Fibroblast of lung (primary cell): ENCODE data around the gene CDH10. TPM values are rescaled to one million over a fixed set of nuclear protein-coding genes. Genes with fewer than 3 reads are reported as not detected.

ENCODE experiments used
- DNase-seq, 2 donors: peaks; one replicate each; pipeline versions ENCODE4 v3.0.0 to v3.0.0-alpha.2; 2010; ENCODE audit warnings: low read depth in 2 of 2
- H2AFZ ChIP-seq: 2 replicates; pipeline ENCODE4 v1.5.1; 2012; ENCODE audit warnings: low read length, control low read depth, inconsistent platforms
- H3K27ac ChIP-seq: 2 replicates; pipeline ENCODE4 v1.5.1; 2011; ENCODE audit warnings: low read length, control low read depth; ENCODE audit not compliant: insufficient read depth
- H3K27me3 ChIP-seq: 2 replicates; pipeline ENCODE4 v1.5.1; 2011; ENCODE audit warnings: mild to moderate bottlenecking, low read length; ENCODE audit not compliant: control insufficient read depth, insufficient read depth
- H3K36me3 ChIP-seq: 2 replicates; pipeline ENCODE4 v1.5.1; 2011; ENCODE audit warnings: low read length; ENCODE audit not compliant: control insufficient read depth, insufficient read depth
- H3K4me1 ChIP-seq: 2 replicates; pipeline ENCODE4 v1.5.1; 2011; ENCODE audit warnings: low read length; ENCODE audit not compliant: control insufficient read depth, insufficient read depth; ENCODE audit errors: extremely low read depth
- H3K4me2 ChIP-seq: 2 replicates; pipeline ENCODE4 v1.5.1; 2011; ENCODE audit warnings: low read length, control low read depth; ENCODE audit not compliant: insufficient read depth; ENCODE audit errors: extremely low read depth
- H3K4me3 ChIP-seq, 4 experiments: fragments of 200-600 bp in 1 of 4; sonication (generic) in 1 of 4; replicated peaks in 1 of 4; 2 replicates each; pipeline ENCODE4 v1.5.1; 2011 to 2016; ENCODE audit warnings: low read length in 4 of 4, low read depth in 3 of 4, mild to moderate bottlenecking in 3 of 4, control low read depth in 2 of 4, inconsistent platforms in 1 of 4, mixed read lengths in 1 of 4; ENCODE audit not compliant: insufficient read depth in 1 of 4; ENCODE audit errors: control extremely low read depth in 1 of 4
- H3K79me2 ChIP-seq: 2 replicates; pipeline ENCODE4 v1.5.1; 2012; ENCODE audit warnings: mild to moderate bottlenecking, low read length, inconsistent platforms; ENCODE audit not compliant: control insufficient read depth, insufficient read depth
- H3K9ac ChIP-seq: 2 replicates; pipeline ENCODE4 v1.5.1; 2011; ENCODE audit warnings: mild to moderate bottlenecking, low read length, control low read depth; ENCODE audit not compliant: insufficient read depth
- H3K9me3 ChIP-seq: 2 replicates; pipeline ENCODE4 v1.5.1; 2012; ENCODE audit warnings: low read depth, low read length; ENCODE audit not compliant: control insufficient read depth, insufficient read depth
- H4K20me1 ChIP-seq: 2 replicates; pipeline ENCODE4 v1.5.1; 2011; ENCODE audit warnings: low read length; ENCODE audit not compliant: control insufficient read depth, insufficient read depth; ENCODE audit errors: extremely low read depth
- EZH2 ChIP-seq: IDR thresholded peaks from 2 replicates; pipeline ENCODE4 v1.5.1; 2012; ENCODE audit warnings: low read length, control low read depth, mild to moderate bottlenecking; ENCODE audit errors: missing control alignments
- polyA plus RNA-seq, 2 donors: library from polyadenylated mRNA; depleted of rRNA in 1 of 2; stranded (reverse) in 1 of 2; unstranded in 1 of 2; fragments of >200 nt; gene quantifications; 2 replicates each; pipeline ENCODE4 v1.2.1, GENCODE V29; 2011 to 2012; ENCODE audit warnings: missing spikeins in 1 of 2
- total RNA-seq: library from RNA; depleted of rRNA; stranded (reverse); fragments of >200 nt; gene quantifications from 2 replicates; pipeline ENCODE4 v1.2.1, GENCODE V29; 2014
- TF ChIP-seq, protein P1 (sequence below), 2 donors: IDR thresholded peaks in 1 of 2; conservative IDR thresholded peaks in 1 of 2; 1 replicate in 1 of 2; 2 replicates in 1 of 2; pipeline ENCODE4 v1.5.1; 2011 to 2012; ENCODE audit warnings: low read length in 2 of 2, control low read depth in 1 of 2, inconsistent platforms in 1 of 2, low read depth in 1 of 2, mild to moderate bottlenecking in 1 of 2

Gene CDH10
- total and polyA plus RNA-seq, 2 donors (not counting 1 experiment from before 2014, with no cell fraction given), result 0.09 to 0.17 TPM

DNA sequence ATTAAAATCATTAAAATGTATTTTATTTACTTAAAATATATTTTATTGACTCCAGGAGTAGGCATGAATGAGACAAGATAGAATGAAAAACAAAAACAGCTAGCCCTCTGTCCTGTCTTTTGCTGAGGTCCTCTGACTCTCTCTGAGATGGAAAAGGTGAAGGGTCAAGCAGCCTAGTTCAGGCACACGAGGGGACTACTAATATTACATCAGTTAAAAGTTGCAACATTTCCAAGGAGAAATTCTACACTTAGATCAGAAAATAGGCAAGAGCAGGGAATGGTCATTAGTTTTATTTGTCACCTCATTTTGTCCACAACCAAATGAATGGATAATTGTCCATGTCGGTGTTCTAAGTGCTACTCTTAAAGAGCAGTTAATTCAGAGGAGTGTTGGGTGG, 148.5 kb downstream of the CDH10 start:
- Histone ChIP-seq H3K4me2 (no peak overlapping the region), H3K79me2 (no peaks in the 10 kb centered on the region), H3K36me3 (no peaks in the 10 kb centered on the region), H3K27ac (no peak overlapping the region), H3K9ac (no peak overlapping the region), H3K9me3 (no peaks in the 10 kb centered on the region), H3K4me3 (no peak overlapping the region), H3K4me1 (no peaks in the 10 kb centered on the region), H2AFZ (no peak overlapping the region), H4K20me1 (no peaks in the 10 kb centered on the region), H3K27me3 (no peaks in the 10 kb centered on the region)
- TF ChIP-seq EZH2, result no peak
- TF ChIP-seq, protein P1, sequence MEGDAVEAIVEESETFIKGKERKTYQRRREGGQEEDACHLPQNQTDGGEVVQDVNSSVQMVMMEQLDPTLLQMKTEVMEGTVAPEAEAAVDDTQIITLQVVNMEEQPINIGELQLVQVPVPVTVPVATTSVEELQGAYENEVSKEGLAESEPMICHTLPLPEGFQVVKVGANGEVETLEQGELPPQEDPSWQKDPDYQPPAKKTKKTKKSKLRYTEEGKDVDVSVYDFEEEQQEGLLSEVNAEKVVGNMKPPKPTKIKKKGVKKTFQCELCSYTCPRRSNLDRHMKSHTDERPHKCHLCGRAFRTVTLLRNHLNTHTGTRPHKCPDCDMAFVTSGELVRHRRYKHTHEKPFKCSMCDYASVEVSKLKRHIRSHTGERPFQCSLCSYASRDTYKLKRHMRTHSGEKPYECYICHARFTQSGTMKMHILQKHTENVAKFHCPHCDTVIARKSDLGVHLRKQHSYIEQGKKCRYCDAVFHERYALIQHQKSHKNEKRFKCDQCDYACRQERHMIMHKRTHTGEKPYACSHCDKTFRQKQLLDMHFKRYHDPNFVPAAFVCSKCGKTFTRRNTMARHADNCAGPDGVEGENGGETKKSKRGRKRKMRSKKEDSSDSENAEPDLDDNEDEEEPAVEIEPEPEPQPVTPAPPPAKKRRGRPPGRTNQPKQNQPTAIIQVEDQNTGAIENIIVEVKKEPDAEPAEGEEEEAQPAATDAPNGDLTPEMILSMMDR (conservative IDR thresholded peaks at IDR 0.05 in 1 of 2, IDR thresholded peaks at IDR 0.05 in 1 of 2; ENCODE audit: low read depth in 1 of 2, low read length in 2 of 2), result no peak
- DNase-seq, result no peak

DNA sequence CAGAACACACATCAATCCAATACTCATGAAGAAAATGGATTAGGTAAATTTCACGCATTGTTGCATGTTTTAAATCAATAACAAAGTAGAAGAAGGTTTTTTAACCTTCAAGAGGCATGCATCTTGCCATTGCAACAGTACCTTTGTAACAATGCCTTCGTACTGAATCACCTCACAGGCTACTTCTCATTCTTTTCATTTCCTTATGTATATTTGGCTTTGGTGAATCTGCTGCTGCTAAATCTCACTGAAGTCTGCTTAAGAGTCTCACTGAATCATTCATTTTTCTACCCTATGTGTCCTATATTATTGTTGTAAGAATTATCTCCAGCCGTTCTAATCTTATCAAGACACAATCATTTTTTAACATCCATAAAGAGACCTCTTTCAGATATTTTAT, 152.5 kb downstream of the CDH10 start:
- no peak overlapping the region for H3K4me2 ChIP-seq
- H3K79me2 ChIP-seq, result no peaks in the 10 kb centered on the region
- DNase-seq, result peak in 1 of 2 donors; percentile 4
- no peaks in the 10 kb centered on the region for H3K36me3 ChIP-seq
- TF ChIP-seq, protein P1 (conservative IDR thresholded peaks at IDR 0.05 in 1 of 2, IDR thresholded peaks at IDR 0.05 in 1 of 2; ENCODE audit: low read depth in 1 of 2, low read length in 2 of 2), result no peak
- TF ChIP-seq EZH2, result no peak
- H4K20me1 ChIP-seq, result no peaks in the 10 kb centered on the region
- H3K4me3 ChIP-seq, result no peak overlapping the region
- H2AFZ ChIP-seq, result no peak overlapping the region
- no peaks in the 10 kb centered on the region for H3K27me3 ChIP-seq
- H3K27ac ChIP-seq, result no peak overlapping the region
- H3K9ac ChIP-seq, result no peak overlapping the region
- no peaks in the 10 kb centered on the region for H3K4me1 ChIP-seq
- H3K9me3 ChIP-seq, result no peaks in the 10 kb centered on the region

DNA sequence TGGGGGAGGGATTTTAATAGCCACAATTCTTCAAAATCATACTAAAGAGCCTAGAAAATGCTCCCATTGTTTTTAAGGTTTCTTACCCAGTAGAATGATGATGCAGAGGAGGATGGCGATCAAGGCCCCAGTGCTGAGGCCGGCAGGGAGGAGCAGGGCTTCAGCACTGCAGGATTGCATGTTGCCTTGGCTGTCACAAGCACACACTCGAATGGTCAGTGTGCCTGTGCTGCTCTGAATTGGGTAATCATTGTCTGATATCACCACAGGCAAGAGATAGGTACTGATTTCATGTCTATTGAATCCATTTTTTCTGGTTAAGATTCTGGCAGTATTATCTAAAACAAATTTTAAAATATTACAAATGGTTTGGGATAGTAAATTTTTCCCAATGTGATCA, 153.3 kb downstream of the CDH10 start:
- H3K36me3 ChIP-seq, result no peaks in the 10 kb centered on the region
- no peak overlapping the region for H3K27ac ChIP-seq
- H4K20me1 ChIP-seq, result no peaks in the 10 kb centered on the region
- no peaks in the 10 kb centered on the region for H3K9me3 ChIP-seq
- H3K4me1 ChIP-seq, result no peaks in the 10 kb centered on the region
- no peaks in the 10 kb centered on the region for H3K79me2 ChIP-seq
- no peak overlapping the region for H3K4me2 ChIP-seq
- no peak overlapping the region for H3K4me3 ChIP-seq
- TF ChIP-seq, protein P1 (conservative IDR thresholded peaks at IDR 0.05 in 1 of 2, IDR thresholded peaks at IDR 0.05 in 1 of 2; ENCODE audit: low read depth in 1 of 2, low read length in 2 of 2), result no peak
- TF ChIP-seq EZH2, result no peak
- no peaks in the 10 kb centered on the region for H3K27me3 ChIP-seq
- no peak overlapping the region for H2AFZ ChIP-seq
- no peak overlapping the region for H3K9ac ChIP-seq
- DNase-seq, result no peak
